Activated CD4-positive, alpha-beta T cell treated with anti-CD3 and anti-CD28 coated beads, Interleukin-10, Interleukin-2, amounts not matched to agents 100 ng/mL and 50 ng/mL, durations not matched to agents 16 hours and 8 hours (primary cell): Measurements from ENCODE around the gene SALL3.

Experiments
- DNase-seq: peaks from one replicate; pipeline ENCODE4 v3.0.0-alpha.2; 2020

Gene SALL3

DNA sequence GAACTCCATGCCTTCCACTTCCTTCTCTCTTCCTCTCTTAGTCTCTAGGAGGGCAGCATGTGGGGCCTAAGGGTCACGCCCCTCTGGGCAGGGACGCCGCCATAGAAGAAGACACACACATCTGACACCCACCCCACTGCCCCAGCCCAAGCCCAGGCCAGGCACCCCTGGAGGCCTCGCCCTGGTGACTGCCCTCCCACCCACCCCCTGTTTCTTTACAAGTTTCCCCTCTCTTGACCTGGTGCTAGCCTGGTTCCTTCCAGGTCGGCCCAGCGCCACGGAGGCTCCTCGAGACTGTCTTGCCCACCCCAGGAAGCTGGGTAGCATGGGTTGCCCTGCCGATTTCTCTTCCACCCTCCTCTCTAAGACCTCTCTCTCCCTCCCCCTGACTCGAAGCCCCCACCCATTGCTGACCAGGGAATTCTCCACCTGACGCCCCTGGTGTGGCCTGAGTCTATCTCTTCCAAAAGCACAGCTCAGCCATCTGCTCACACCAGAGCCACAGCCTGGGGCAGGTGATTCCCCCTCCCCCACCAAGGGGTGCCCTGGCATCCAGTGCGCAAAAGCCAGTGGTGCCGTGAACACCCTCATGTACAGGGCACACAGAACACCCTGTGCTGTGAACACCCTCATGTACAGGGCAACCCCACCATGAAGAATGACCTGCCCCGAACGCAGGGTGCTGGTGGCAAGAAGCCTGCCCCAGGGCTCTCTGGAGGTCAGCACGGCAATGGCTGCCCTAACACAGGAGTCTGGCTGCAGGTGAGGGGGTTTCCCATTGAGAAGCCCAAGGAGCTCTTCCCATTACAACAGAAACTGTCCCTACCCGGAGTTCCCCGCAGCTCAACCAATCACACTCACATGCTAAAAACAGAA, 13.5 kb upstream of the SALL3 start:
- DNase-seq, result no peak

DNA sequence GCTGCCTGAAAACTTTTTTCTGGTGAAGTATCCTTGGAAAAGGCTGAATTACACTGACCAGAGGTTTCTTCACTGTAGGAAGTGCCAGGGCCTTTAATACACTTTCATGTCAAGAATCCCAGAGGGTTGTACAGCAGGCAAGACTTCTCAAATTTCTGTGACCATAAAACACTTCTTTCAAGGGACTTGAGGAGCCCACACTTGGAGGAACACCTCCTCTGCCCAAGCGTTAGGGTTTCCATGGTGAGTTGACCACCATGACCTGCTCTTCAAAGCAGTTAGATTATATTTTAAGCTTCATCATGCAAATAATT, 12.9 kb upstream of the SALL3 start:
- no peak for DNase-seq

DNA sequence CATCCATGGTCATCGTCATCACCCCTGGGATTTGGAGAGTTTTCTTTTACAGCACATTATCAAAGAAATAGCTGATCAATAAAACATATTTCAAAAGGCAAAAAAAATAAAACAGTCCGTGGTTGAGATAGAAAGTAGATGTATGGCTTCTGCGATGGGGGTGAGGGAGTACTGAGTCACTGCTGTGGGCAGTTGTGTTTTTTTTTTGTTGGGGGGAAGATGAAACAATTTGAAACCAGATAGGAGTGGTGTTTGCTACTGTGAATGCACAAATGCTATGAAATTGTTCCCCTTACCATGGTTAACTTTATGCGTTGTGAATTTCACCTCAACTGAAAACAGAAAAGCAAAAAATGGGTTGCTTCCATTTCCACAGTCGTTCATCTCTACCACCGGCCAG, 11.9 kb upstream of the SALL3 start:
- DNase-seq, result no peak

DNA sequence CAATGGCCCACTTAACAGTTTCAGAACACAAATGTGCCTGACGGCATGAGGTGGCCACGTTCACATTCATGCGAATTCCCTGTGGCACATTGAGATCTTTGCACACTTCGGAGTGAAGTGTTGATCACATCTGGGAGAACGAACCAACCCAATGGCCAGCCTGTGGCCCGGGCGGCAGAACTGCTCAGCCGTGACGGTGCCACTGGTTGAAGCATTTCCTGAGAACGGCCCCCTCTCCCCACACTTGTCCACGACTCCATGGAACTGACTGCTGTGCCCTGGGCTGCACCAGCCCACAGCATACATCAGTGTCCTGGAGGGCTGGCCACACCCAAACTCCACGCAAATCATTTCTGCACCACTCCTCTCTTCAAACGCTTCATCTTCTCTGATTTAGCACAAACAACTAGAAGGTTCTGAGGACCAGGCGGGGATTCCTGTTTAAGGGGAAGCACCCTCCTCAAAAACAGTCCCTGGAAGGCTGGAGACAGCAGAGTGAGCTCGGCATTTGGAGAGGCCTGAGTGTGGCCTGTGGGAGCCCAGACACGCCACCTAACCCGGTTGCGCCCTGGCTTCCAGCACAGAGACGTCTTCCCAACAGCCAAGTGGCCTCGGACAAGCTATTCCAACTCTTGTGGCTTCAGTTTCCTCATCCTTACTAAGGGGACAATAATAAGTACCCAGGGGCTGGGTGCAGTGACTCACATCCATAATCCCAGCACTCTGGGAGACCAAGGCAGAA, 9.9 kb upstream of the SALL3 start:
- DNase-seq, result no peak

DNA sequence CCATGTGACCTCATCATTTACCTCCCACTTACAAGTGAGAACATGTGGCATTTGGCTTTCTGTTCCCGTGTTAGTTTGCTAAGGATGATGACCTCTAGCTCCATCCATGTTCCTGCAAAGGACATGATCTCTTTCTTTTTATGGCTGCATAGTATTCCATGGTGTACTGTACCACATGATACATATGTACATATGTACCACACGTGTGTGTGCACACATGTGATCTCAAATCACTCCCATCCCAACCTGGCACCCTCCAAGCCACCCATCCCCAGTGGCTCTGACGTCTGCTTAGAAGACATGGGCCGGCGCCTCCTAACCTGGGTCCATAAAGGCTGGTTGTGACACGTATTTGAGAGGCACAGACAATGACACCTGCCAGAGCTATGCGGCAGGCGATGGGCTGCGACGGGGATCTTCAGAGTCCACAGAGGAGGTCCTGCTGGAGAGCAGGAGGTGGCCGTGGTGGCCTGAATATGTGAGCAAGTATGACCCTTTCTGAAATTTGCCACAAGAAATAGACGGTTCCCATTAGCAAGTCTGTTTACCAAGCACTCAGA, 8.8 kb upstream of the SALL3 start:
- DNase-seq, result no peak

DNA sequence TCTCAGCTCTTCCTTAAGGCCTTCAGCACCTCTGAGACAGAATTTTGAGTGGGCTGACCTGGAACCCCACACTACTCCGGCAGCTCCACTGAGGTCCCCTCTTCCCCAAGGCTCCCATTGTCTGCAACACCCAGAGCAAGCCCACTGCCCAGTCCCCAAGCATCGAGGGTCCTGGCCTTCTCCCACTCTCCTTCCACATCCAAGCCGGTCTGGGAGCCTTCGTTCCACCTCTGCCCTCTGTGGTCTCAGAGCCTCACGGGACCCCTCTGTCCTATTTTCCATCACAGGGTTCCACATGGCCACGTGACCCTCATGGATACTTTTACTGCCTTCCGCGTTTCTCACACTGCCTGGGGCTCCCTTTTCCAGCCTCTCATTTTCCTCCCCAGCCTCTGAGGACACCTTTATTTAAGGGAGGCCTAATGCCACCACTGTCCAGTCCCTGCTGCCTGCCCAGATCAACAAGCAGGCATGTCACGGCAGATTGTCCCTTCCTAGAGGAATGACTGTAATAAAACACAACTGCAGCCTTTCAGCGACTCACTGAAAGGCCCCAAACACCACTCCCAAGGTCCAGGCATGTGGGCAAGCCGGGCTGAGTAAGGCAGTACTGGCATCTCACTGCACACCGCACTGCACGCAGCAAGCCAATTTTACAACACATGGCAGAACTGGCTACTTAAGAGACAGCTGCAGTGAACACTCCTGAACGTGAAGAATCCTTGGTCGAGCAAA, 7.9 kb upstream of the SALL3 start:
- no peak for DNase-seq

DNA sequence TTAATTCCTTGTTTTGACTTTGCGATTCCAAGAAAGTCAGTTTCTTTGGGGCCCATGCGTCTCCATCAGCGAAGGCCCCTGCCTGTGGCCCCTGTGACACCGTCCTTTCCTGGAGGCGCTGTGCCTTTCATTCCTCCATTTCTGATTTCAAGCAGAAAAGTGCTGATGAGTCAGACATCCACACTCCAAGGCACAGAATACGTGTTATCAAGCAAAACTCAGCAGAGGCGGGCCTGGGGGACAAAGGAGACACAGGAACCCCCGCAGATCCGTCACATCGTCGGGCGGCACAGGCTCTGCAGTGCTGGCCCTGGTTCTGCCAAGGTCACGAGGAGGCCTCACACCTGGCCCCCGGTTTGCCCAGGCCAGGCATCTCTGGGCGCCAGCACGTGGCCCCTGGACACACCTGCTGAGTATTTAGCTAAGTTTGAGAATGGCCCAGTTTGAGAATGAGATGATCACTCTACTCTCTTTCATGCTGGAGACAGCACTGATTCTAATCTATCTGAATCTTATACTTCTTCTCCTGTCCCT, 7.2 kb upstream of the SALL3 start:
- no peak for DNase-seq

DNA sequence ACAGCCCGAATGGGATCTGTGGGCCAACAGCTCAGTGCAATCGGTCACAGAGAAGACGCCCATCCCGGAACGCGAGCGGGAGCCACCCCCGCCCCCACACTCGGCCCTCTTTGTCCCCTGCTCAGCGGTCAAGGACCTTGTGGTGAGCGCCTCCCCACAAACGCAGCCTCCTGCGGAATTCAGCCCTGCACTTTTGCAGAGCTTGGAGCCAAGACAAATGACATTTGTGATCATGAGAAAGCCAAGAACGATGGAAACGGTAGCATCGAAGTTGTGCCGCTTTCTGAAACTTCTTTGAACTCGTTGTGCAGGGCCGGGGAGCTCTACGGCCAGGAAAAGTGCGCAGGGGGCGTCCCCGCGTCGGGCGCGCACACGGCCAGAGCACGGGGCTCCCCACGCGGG, 6.7 kb upstream of the SALL3 start:
- DNase-seq, result no peak

DNA sequence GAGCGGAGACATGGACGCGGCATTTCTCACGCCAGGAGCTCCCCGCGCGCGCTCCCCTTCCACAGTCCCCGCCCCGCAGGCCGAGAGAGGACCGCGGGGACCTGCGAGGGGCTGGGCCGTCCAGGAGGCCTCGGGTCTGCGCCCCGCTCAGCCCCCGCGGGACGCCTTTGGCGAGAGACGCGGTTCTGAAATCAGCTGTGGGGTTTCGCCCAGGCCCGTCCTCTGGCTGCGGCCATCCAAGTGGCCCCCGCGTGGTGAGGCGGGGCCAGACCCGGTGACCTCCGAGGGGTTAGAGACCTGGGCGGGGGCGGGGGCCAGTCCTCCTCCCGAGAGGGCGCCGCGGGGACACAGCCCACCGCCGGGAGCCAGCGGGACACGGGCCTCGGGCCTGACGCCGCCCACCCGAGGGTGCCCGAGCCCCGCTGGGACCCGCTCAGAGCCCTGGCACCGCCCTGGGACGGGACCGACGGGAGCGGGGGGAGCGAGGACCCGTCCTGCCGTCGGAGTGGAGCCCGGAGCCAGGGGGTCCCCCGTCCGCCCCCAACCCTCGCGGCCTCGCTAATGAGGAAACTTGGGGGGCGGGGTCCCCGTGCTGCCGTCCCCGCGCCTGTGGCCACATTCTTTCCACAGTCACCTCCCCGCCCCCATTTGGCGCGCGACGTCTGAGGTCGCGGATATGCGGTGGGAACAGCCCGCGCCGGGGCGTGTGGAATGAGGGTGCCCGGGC, 6.1 kb upstream of the SALL3 start:
- no peak for DNase-seq

DNA sequence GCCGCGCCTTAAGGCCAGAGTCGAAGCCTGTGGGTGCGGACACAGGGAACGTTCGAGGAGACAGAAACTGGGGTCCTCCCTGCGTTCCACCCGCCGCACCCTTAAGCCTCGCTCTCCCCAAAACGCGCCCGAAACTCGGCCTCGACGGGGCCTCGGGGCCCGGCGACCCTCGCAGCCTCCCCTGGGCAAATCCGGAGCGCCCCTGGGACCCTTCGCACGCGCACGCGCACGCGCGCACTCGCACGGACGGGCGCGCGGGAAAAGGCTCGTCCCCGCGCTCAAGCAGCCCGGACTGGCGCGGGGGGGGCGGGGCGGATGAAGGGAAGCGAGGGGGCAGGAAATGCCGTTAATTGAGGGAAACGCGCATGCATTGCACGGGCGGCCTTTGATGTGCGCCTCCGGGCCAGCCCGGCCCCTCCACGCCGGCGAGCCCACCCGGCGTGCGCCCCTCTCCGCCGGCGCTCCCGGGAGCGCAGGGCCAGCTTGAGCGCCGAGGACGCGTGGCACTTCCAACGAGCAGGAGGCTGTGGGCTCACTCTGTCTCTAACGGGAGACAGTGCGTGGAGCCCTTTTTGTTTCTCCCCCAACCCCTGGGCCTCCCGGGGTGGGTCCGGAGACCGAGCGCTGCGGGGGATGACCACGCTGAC, 5.4 kb upstream of the SALL3 start:
- no peak for DNase-seq

DNA sequence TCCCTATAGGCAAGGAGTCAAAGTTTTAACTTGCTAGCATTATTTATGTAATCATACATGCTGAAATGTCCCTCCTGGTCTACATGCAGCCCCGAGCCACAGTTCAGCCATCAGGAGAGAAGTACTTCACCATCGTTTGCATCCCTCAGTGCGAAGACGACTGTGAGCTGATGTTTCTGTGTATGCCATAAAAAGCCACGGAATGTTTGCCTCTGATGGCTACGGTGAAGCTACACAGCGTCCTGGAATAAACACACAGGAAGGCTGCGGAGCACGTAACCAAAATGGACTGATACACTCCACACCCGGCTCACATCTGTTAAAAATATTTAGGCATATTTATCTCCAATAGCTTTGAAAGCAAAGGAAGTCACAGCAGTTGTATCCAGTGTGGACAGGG, 4.3 kb upstream of the SALL3 start:
- DNase-seq, result no peak

DNA sequence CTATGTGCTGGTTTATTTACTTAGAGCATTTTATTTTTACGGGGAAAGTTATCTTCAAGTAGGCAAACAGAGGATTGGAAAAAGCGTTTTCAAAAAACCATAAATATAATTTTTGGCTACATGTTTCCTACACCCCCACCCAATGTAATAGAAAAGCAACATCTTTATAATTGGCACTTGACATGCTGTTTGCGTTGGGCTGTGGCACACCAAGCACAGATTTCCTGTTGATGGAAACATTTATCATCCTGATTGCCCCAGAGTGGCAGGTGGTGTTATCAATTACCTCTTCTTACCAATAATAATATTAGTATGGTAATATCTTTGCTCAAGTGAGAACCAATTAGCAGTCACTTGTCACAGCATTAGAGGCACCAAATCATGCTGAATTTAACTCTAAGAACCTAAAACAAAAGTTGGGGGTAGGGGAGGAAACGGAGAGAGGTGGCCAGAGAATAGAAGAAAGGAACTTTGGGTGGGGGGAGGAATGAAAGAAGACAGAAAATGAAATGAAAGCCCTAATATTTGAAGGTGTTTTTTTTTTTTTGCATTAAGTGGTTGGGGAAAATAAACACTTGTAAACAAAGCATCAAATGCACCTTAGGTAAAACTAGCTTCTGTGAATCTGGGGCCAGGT, 3.8 kb upstream of the SALL3 start:
- no peak for DNase-seq

DNA sequence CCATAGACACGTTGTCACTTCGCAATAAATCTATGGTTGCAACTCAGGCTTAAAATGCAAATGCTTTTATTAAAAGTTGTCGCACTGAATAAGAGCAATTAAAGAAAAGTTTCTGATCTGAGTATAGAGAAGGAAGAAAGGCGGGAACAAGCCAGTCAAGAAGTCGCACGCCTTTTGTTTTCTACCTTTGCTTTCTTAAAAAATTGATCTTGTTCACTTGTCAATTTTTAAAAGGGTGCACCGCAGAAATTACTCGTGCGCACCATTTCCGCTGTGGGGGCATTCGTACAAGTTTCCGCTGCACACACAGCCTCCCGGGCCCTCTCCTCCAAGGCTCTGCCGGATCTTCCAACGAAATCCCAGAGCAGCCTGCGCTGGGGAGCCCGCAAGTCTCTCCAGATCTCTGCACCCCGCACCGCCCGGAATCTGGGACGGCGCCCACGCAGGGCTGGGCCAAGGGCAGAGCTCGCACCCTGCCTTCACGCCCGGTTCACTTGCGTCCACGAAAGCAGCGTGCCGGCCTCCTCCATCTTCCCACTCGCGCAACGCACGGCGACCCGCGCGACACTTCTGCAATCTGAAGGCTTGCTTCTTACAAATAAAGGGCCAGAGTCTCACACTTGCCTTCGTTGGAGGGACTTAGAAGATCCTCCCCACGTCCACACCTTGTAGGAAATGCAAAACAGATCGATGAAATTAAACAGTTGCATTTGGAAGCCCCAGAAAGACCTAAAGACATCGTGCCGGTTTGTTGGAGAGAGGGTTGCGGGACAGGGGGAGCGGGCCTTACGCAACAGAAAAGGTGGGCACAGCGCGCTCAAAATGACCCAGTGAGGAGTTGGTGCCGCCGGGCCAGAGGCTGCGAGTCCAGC, 2.6 kb upstream of the SALL3 start:
- no peak for DNase-seq

DNA sequence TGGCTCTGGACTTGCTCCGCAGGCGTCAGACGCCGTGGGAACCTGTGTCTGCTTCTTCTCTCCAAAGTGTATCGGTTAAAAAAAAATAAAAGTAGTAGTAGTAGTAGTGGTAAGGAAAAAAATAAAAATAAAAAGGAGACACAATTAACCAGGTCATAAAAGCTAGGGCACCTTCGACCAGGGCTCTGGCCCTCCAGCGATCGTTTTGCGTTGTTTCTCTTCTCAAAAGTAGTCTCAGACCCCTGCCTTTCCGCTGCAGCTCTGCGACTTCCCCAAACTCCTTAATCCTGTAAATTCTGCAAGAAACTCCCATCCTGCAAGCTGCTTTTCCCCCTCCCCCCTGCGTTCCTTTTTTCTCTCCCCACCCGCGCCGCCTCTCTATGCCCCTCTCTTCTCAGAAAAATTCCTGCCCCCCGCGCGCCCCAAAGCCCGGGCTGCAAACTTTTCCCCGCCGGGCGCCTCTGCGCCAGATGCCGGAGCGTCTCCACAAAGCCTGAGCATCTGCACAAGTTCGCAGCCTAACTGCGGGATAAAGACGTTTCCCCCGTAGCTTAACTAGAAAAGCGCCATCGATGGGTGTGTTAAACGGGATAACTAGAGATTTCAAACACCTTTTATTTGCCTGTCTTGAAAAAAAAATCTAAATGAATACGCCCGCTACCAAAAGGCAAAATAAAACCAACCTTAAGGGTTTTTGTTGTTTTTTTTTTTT, 1.8 kb upstream of the SALL3 start:
- no peak for DNase-seq

DNA sequence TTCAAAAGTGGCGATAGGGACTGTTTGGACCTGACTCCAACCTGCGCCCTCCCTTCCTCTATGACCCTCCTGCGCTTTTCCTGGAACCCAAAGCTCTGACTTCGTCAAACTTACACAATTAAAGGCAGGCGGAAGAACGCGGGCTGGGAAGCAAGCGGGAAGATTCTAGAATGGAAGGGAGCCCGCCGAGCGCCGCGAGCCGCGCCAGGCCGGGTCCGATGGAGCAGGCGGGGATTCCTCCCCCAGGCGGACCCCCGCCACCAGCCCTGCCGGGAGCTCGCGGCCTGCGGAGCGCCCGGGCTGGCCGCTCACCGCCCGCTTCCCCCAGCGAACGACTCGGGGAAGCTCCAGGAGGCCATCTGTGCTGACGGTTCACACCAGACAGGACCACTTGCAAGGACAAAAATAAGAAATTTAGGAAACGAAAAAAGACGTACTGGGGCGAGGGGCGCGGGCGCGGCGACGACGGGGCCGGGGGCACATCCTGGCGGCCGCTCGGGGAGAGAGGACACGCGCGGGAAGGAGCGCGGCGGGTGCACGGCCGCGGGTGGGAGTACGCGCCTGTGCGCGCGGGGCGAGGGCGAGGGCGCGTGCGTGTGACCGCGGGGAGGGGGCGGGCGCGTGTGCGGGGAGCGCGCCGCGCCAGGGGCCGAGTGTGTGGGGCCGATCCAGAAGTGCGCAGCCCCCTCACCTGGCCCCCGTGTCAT, 1.1 kb upstream of the SALL3 start:
- no peak for DNase-seq

DNA sequence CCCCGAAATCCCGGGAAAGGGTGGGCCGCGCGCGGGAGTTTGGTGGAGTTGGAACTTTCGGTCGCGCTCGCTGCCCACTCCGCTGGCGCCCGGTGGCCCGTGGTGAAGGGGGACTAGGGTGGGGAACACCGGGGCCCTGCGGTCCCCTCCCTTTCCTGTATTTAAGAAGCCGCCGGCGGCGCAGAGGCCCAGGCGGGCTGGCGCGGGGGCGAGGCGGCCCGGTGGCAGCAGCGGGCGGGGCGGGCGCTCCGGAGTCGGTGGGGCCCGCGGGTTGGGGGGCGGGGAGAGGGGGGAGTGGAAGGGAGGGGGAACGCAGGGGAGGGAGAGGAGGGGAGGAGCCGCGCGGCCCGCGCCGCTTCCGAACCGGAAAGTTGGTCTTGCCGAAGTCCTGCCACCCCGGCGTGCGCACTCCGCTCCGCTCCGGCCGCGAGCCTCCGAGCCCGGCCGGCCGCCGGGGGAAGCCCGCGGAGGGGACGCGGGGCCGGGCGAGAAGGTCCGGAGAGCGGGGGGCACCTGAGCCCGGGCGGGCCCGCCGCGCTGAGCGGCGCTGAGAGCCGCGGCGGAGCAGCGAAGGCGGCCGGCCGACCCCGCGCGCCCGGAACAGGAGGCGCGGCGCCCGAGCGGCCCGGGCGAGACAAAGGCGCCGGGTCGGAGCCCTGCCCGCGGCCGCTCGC, 425 bp upstream of the SALL3 start:
- no peak for DNase-seq

DNA sequence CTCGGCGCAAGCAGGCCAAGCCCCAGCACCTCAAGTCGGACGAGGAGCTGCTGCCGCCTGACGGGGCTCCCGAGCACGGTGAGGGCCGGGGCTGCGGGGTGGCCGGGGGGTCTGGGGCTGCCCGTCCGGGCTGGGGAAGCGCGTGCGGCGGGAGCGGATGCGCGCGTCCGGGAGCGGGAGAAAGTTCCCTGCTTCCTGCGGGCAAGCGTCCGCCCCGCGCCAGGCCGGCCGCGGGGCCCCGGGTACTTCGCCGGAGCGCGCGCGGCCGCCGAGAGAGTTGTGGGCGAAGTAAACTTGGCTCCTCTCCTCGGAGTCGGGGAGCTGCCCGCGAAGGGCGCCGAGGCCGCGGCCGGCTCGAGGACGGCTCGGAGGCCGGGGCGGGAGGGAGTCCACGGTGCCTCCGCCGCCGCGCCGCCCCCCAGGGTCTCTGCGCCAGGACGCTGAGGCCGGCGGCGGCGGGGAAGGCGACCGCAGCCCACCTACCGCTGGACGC, 707 bp downstream of the SALL3 start:
- no peak for DNase-seq

DNA sequence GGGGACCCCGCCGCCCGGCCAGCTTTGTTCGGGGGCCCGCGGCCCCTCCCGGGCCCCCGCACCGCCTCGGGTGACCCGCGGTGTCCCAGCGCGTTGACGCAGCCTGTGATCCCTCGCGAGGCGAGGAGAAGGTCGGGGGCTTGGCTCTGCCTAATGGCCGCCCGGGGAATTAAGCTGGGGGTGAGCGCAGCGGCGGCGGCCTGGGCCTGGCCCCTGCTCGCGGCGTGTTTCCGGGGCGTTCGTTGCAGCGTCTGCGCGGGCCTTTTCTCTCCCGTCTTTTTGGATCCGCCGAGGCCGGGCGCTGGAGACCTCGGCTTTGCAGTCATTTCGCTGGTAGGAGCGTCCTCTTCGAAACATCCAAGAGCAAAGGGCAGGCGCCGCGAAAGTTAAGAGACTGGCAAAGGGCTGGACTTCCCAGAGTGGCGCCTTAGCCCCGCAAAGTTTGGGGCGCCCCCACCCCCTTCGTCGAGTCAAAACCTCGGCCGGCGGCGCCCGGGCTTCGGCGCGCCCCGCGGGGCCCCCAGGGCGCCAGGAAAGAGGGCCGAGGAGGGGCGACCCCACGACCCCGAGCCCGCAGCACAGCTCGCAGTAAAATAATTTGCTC, 1.3 kb downstream of the SALL3 start:
- DNase-seq, result no peak
